Gastrocnemius medialis (tissue), 4 donors: ENCODE data around the gene DDX5. TPM values are rescaled to one million over a fixed set of nuclear protein-coding genes. Genes with fewer than 3 reads are reported as not detected.
A peak's percentile ranks its signal among the peaks of the same experiment; 100 is the strongest.

Experiments
- ATAC-seq, 2 donors: fragments of 150-250 bp; one replicate each; pipeline ENCODE4 v1.9.1; 2016
- DNase-seq, 2 donors: peaks; one replicate each; pipeline ENCODE4 v3.0.0-alpha.2; 2019
- H3K27ac ChIP-seq, 4 donors: fragments of 200-600 bp; sonication (generic); 1 replicate in 1 of 4; 2 replicates in 3 of 4; pipeline ENCODE4 v1.5.1; 2016 to 2018; ENCODE audit warnings: mild to moderate bottlenecking in 2 of 4, moderate library complexity in 1 of 4
- H3K27me3 ChIP-seq, 3 donors: fragments of 200-600 bp; sonication (generic) in 2 of 3; 1 replicate in 1 of 3; 2 replicates in 2 of 3; pipeline versions ENCODE4 v1.5.1 to v1.6.0; 2016 to 2019; ENCODE audit warnings: mild to moderate bottlenecking in 1 of 3, moderate library complexity in 1 of 3
- H3K36me3 ChIP-seq, 2 donors: fragments of 200-600 bp; sonication (generic) in 1 of 2; one replicate each; pipeline ENCODE4 v1.5.1; 2017 to 2018
- H3K4me1 ChIP-seq, 2 donors: fragments of 200-600 bp; sonication (generic) in 1 of 2; one replicate each; pipeline ENCODE4 v1.5.1; 2016 to 2017; ENCODE audit warnings: mild to moderate bottlenecking in 2 of 2
- H3K4me3 ChIP-seq, 4 donors: fragments of 200-600 bp; sonication (generic) in 3 of 4; 1 replicate in 1 of 4; 2 replicates in 3 of 4; pipeline ENCODE4 v1.5.1; 2016 to 2019; ENCODE audit warnings: mild to moderate bottlenecking in 2 of 4
- H3K9me3 ChIP-seq, 3 donors: fragments of 200-600 bp; sonication (generic) in 2 of 3; 1 replicate in 1 of 3; 2 replicates in 2 of 3; pipeline ENCODE4 v1.5.1; 2016 to 2019
- CTCF ChIP-seq, 5 experiments: fragments of 450-650 bp in 3 of 5; fragments of 200-600 bp in 2 of 5; sonication (generic) in 2 of 5; IDR thresholded peaks in 4 of 5; conservative IDR thresholded peaks in 1 of 5; 1 replicate in 4 of 5; 2 replicates in 1 of 5; pipeline ENCODE4 v1.5.1; 2016 to 2019; ENCODE audit warnings: antibody characterized with exemption in 5 of 5, mild to moderate bottlenecking in 3 of 5, moderate library complexity in 3 of 5
- POLR2A ChIP-seq, 2 donors: fragments of 450-650 bp; IDR thresholded peaks; one replicate each; pipeline ENCODE4 v1.6.1; 2017; ENCODE audit warnings: antibody characterized with exemption in 2 of 2, mild to moderate bottlenecking in 2 of 2, moderate library complexity in 2 of 2
- in situ Hi-C, 4 donors: fragments of 200-750 bp; cut with MboI; loops; one replicate each; pipeline versions ENCODE4 v1.15.0 to v1.8.0; 2017; ENCODE audit warnings: low sequenced_read_pairs in 4 of 4
- intact Hi-C: fragments of 100-400 bp; cut with DNase I; formaldehyde crosslinking; loops from one replicate; pipeline ENCODE4 v1.15.1; 2023; ENCODE audit warnings: low total_unique reads
- total RNA-seq, 4 donors: library from RNA; depleted of rRNA; stranded (reverse); fragments of >200 nt; gene quantifications; one replicate each; pipeline versions ENCODE4 v1.1.0 to v1.2.3, GENCODE V29; 2016

The DDX5 gene
- total RNA-seq, result 100 to 1,000 TPM; 450 to 771 (median 541) TPM

DNA sequence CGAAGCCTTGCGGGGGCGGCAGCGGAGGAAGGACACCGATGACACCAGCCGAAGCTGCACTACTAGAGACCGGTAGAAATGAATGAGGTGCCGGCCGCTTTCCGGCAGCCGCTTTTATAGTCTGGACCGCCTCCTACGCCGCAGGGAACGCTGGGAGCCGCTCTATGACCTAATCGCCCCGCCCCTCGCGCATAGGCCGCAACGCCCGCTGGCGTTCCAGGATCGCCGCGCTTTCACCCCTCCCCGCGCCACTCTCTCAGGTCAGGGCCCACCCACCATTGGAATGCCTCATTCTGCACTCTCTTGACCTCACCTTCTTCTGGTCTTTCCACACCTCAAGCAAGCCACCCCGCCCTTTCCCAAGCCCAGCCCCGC lies at the start of gene DDX5:
Gene DDX5 (minus strand): TSS at position 89 of the 375 bp plus-strand sequence. CDS start 170 bp downstream, outside the sequence.
- peak; percentile 91 to 92 for TF ChIP-seq POLR2A (IDR thresholded peaks at IDR 0.05)
- no peak for TF ChIP-seq CTCF (IDR thresholded peaks at IDR 0.05 in 4 of 5, conservative IDR thresholded peaks at IDR 0.05 in 1 of 5)
- H3K9me3 ChIP-seq, result no peaks in the 10 kb centered on the region
- peaks cover 7 to 57% of the 10 kb centered on the region in 2 donors for H3K36me3 ChIP-seq
- H3K27me3 ChIP-seq, result no peaks in the 10 kb centered on the region
- DNase-seq (peak; percentile 97), ATAC-seq (peak; percentile 70 to 72)
- intact Hi-C loops, result loop anchor here (1.0 to 10.0 kb wide), 6 partner anchors 9 to 1056 kb away; partner anchors contain the start of genes AXIN2, FTSJ3, POLG2 and PSMC5
- H3K27ac ChIP-seq, result peak within 1 kb of the TSS; percentile 97 to 100 (median 99)
- in situ Hi-C loops, result loop anchor here in 2 of 4 donors (10.0 to 25.0 kb wide), 2 partner anchors 139 to 669 kb away; partner anchors contain the start of genes FTSJ3 (in 1 of the 2), PSMC5 (in 1 of the 2) and SMARCD2 (in 1 of the 2)
- H3K4me1 ChIP-seq, result peaks cover 36 to 40% of the 10 kb centered on the region in 2 donors
- peak within 1 kb of the TSS; percentile 89 to 98 (median 96) for H3K4me3 ChIP-seq

GRCh38 chr17:64555281-64555680 lies 49.2 kb upstream of the DDX5 start:
- no peak for ATAC-seq
- Histone ChIP-seq H3K27me3 (no peaks in the 10 kb centered on the region), H3K4me3 (no peak overlapping the region), H3K27ac (no peak overlapping the region), H3K4me1 (no peaks in the 10 kb centered on the region), H3K36me3 (peaks cover 0 to 33% of the 10 kb centered on the region in 2 donors), H3K9me3 (no peaks in the 10 kb centered on the region)
- in situ Hi-C loops (no loop called here), intact Hi-C loops (no loop called here)
- no peak for DNase-seq
- TF ChIP-seq CTCF (IDR thresholded peaks at IDR 0.05 in 4 of 5, conservative IDR thresholded peaks at IDR 0.05 in 1 of 5) (no peak), POLR2A (IDR thresholded peaks at IDR 0.05) (no peak)

GRCh38 chr17:64554028-64554637 lies 48.0 kb upstream of the DDX5 start:
- DNase-seq, result no peak
- in situ Hi-C loops (no loop called here), intact Hi-C loops (no loop called here)
- Histone ChIP-seq H3K9me3 (no peaks in the 10 kb centered on the region), H3K27ac (no peak overlapping the region), H3K36me3 (peaks cover 0 to 31% of the 10 kb centered on the region in 2 donors), H3K4me1 (no peaks in the 10 kb centered on the region), H3K27me3 (no peaks in the 10 kb centered on the region), H3K4me3 (no peak overlapping the region)
- TF ChIP-seq POLR2A (IDR thresholded peaks at IDR 0.05), result no peak
- TF ChIP-seq CTCF (IDR thresholded peaks at IDR 0.05 in 4 of 5, conservative IDR thresholded peaks at IDR 0.05 in 1 of 5), result no peak
- ATAC-seq, result no peak

DNA sequence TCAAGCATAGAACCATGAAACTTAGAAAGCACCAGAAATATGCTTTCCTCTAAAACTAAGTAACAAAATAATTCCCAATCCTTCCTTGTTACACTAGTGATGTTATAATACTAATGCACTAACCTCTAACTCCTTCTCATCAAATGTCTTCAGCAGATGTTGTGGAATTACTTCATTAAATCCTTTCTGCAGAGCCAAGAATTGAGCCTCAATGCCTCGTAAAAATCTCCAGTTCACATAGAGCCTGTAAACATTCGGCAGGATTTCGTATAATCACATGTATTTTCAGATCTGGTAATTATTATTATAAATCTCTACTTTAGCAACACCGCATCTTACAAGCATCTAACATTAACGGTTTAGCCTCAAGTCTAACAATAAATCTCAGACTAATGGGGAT lies 45.4 kb upstream of the DDX5 start:
- Histone ChIP-seq H3K27ac (no peak overlapping the region), H3K4me1 (no peaks in the 10 kb centered on the region), H3K36me3 (peaks cover 0 to 39% of the 10 kb centered on the region in 2 donors), H3K4me3 (no peak overlapping the region), H3K9me3 (no peaks in the 10 kb centered on the region), H3K27me3 (no peaks in the 10 kb centered on the region)
- intact Hi-C loops (no loop called here), in situ Hi-C loops (no loop called here)
- TF ChIP-seq CTCF (IDR thresholded peaks at IDR 0.05 in 4 of 5, conservative IDR thresholded peaks at IDR 0.05 in 1 of 5), result no peak
- TF ChIP-seq POLR2A (IDR thresholded peaks at IDR 0.05), result no peak
- no peak for DNase-seq
- ATAC-seq, result no peak
